Nephron (organoid): ENCODE results near the gene TXNDC11.
A peak's percentile ranks its signal among the peaks of the same experiment; 100 is the strongest.

ENCODE experiments used
- H3K27ac Mint-ChIP-seq, 3 experiments: 2 replicates each; pipeline ENCODE4 v1.8.0; 2020; ENCODE audit warnings: mixed read lengths in 3 of 3, mild to moderate bottlenecking in 2 of 3, moderate library complexity in 1 of 3
- H3K27me3 Mint-ChIP-seq: 2 replicates; pipeline ENCODE4 v1.8.0; 2021; ENCODE audit warnings: low read depth, mild to moderate bottlenecking, moderate library complexity, mixed read lengths
- H3K36me3 Mint-ChIP-seq: 2 replicates; pipeline ENCODE4 v1.8.0; 2020; ENCODE audit warnings: low read depth, mixed read lengths
- H3K4me1 Mint-ChIP-seq: 2 replicates; pipeline ENCODE4 v1.8.0; 2020; ENCODE audit warnings: mixed read lengths
- H3K4me3 Mint-ChIP-seq, 3 experiments: 2 replicates each; pipeline ENCODE4 v1.8.0; 2020; ENCODE audit warnings: mild to moderate bottlenecking in 3 of 3, mixed read lengths in 3 of 3, moderate library complexity in 2 of 3
- H3K9me3 Mint-ChIP-seq: 2 replicates; pipeline ENCODE4 v1.8.0; 2020; ENCODE audit warnings: mixed read lengths
- TF ChIP-seq, protein P1 (sequence below), 3 experiments: fragments of 200-600 bp; sonication (generic); IDR thresholded peaks; one replicate each; pipeline ENCODE4 v1.5.0; 2021; ENCODE audit warnings: antibody characterized with exemption in 3 of 3; ENCODE audit not compliant: unreplicated experiment in 3 of 3

Gene TXNDC11

DNA sequence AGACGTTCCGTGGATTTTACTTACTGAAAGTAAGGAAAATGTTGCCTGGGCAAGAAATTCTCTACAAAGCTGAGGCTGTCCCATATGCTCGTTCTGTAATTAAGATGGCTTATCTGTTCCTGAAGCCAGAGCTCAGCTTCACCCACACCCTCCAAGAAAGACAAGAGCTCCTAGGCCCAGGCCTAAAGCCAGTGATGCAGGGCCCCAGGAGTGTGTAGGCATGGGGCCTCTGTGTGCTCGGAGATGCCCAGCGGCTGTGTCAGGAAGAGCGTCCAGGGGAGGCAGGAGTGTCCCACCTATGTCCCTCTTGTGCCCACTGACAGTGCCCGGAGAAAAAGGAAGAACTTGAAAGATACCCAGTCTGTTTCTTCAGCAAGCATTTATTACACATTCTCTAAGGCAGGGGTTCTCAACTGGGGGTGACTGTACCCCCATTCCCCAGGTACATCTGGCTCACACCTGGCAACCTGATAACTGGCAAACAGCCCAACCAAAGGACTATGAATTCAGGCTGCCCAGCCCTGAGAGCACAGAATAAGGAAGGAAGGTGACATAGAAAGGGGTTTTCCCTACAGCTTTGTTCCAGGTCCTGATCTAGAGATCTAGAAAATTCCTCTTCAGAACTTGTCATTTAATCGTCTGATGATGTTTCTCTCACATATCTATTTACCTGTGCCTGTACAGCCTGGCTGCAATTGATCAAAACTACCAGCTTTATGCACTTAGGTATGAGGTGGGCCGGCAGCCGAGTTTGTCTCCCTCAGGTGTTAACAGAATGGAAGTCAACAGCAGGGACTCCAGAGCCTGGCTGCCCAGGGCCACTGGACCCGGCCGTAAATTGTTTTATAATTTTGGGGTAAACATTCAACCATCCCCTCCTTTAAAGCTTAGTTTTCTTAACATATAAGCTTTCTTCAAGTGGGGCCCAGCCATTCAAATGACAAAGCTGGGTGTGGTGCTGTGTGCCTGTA, 62.4 kb downstream of the TXNDC11 start:
- Mint-ChIP-seq H3K36me3 (peaks cover 65% of the 10 kb centered on the region), H3K9me3 (no peaks in the 10 kb centered on the region), H3K4me3 (no peak overlapping the region), H3K27ac (no peak overlapping the region), H3K27me3 (no peaks in the 10 kb centered on the region), H3K4me1 (peaks cover 80% of the 10 kb centered on the region)
- TF ChIP-seq, protein P1, sequence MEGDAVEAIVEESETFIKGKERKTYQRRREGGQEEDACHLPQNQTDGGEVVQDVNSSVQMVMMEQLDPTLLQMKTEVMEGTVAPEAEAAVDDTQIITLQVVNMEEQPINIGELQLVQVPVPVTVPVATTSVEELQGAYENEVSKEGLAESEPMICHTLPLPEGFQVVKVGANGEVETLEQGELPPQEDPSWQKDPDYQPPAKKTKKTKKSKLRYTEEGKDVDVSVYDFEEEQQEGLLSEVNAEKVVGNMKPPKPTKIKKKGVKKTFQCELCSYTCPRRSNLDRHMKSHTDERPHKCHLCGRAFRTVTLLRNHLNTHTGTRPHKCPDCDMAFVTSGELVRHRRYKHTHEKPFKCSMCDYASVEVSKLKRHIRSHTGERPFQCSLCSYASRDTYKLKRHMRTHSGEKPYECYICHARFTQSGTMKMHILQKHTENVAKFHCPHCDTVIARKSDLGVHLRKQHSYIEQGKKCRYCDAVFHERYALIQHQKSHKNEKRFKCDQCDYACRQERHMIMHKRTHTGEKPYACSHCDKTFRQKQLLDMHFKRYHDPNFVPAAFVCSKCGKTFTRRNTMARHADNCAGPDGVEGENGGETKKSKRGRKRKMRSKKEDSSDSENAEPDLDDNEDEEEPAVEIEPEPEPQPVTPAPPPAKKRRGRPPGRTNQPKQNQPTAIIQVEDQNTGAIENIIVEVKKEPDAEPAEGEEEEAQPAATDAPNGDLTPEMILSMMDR (IDR thresholded peaks at IDR 0.05; ENCODE audit: unreplicated experiment in 3 of 3): no peak

DNA sequence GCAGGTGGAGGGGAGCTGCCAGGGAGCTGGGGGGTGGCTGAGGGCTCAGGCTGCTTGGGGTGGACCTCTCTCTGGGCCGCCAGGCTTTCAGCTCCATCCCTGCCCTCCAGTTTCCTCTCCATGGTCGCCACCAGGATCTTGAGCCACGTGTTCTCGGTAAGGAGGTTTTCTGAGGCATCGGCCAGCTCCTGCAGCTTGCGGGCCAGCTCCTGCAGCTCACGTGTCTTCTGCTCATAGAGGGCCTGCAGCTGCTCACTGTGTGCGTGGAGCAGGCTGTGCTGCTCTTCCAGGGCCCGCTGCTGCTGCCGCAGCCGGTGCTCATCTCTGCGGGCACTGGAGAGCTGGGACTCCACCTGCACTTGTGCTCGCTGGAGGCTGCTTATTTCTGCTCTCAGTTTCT, 63.4 kb downstream of the TXNDC11 start:
- no peaks in the 10 kb centered on the region for H3K9me3 Mint-ChIP-seq
- peaks cover 79% of the 10 kb centered on the region for H3K4me1 Mint-ChIP-seq
- H3K36me3 Mint-ChIP-seq: peaks cover 59% of the 10 kb centered on the region
- TF ChIP-seq, protein P1 (IDR thresholded peaks at IDR 0.05; ENCODE audit: unreplicated experiment in 3 of 3): no peak
- peak overlapping the region in 1 of 3 experiments; percentile 19 for H3K4me3 Mint-ChIP-seq
- H3K27me3 Mint-ChIP-seq: no peaks in the 10 kb centered on the region
- H3K27ac Mint-ChIP-seq: no peak overlapping the region

DNA sequence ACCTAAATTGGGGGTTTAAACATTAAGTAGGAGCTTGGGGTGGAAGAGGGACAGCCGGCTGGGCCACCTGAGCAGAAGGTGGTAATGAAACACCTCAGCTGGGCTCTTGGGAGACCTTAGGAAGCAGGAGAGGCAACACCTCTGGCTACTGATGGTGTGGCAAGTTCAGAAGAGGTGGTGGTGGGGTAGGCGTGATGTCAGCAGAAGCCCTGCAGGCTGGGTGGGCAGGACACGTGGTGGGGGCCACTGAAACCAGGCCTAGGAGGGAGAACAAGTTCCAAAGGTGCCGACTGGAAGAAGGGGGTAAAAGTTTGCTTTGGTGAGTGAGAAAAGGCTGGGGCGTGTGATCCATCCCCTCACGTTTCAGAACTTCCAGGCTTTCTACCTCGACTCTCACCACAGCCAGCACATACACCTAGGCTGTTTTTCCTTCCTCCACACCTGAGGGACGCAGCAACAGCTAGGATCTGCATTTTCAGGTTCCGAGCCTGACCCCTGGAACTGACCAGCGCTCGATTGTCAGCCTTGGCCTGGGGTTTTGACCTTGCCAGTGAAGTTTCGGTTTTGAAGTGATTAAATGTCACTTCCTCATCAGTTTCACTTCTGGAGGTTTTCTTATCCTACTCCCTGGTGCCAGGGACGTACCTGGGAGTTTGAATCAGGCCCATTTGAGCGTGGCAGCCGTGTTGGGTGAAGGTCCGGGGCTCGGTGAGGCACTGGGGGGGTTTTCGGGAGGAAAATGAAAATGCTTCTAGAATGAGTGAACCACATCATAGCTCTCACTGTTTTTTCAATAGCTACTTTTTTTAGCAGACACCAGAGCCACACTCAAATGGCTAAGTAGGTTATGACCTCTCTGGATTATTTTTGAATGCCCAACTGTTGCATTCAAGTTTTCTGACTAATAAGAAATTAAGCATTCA, 64.4 kb downstream of the TXNDC11 start:
- peak overlapping the region in 2 of 3 experiments; percentile 41 to 56 for H3K27ac Mint-ChIP-seq
- peaks cover 69% of the 10 kb centered on the region for H3K4me1 Mint-ChIP-seq
- H3K36me3 Mint-ChIP-seq: peaks cover 51% of the 10 kb centered on the region
- TF ChIP-seq, protein P1 (IDR thresholded peaks at IDR 0.05; ENCODE audit: unreplicated experiment in 3 of 3): no peak
- H3K27me3 Mint-ChIP-seq: no peaks in the 10 kb centered on the region
- H3K9me3 Mint-ChIP-seq: no peaks in the 10 kb centered on the region
- no peak overlapping the region for H3K4me3 Mint-ChIP-seq

DNA sequence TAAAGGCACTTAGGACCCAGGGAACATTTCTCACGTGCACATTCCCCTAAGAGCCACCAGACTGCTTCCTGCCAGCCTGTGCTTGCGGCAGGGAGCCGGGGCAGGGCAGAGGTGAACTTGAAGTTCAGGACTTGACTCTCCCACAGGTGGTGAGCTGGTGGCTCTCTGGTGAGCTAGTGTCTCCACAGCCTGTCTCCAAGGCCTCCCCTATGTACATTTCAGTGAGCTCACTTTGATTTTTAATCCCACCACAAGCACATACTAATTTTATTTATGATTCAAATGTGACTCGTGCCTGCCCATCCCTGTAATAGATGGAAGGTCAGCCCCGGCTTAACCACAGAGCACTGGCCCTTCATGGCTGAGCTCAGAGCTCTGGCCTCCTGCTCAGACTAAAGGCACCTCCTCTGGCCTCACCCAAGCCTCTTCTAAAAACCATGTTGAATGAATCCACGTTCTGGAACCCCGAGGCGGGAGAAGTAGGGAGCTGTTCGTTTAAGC, 65.2 kb downstream of the TXNDC11 start:
- Mint-ChIP-seq H3K27ac (peak overlapping the region in 2 of 3 experiments; percentile 41 to 56), H3K4me3 (no peak overlapping the region), H3K27me3 (no peaks in the 10 kb centered on the region), H3K36me3 (peaks cover 44% of the 10 kb centered on the region), H3K4me1 (peaks cover 63% of the 10 kb centered on the region), H3K9me3 (no peaks in the 10 kb centered on the region)
- TF ChIP-seq, protein P1 (IDR thresholded peaks at IDR 0.05; ENCODE audit: unreplicated experiment in 3 of 3): no peak

DNA sequence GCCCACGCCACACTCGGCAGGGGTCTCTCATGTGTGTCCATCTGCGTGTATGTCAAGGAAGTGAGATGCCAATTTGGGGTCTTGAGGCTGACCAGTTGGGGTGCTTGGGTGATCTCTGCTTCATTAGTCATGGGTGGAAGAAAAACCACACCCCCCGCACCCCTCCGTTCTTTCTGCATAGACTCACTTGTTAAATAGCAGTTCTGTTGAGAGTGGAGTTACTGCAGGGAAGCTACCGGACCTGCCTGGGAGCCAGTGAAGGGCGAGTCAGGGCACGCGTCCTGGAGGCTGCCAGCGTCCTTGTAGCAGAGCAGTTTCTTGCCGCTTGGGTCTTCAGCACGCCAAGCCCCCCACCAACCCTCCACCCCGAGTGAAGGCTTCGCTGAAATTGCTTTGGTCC, 65.9 kb downstream of the TXNDC11 start:
- TF ChIP-seq, protein P1 (IDR thresholded peaks at IDR 0.05; ENCODE audit: unreplicated experiment in 3 of 3): no peak
- no peaks in the 10 kb centered on the region for H3K27me3 Mint-ChIP-seq
- H3K4me1 Mint-ChIP-seq: peaks cover 63% of the 10 kb centered on the region
- peaks cover 41% of the 10 kb centered on the region for H3K36me3 Mint-ChIP-seq
- no peaks in the 10 kb centered on the region for H3K9me3 Mint-ChIP-seq
- no peak overlapping the region for H3K4me3 Mint-ChIP-seq
- H3K27ac Mint-ChIP-seq: peak overlapping the region in 2 of 3 experiments; percentile 9 to 56
